ENCODE data around the gene ATG9B.

- TF ChIP-seq CTCF (conservative IDR thresholded peaks at IDR 0.05 in 1 of 2, IDR thresholded peaks at IDR 0.05 in 1 of 2; ENCODE audit: low read depth in 1 of 2, low read length in 2 of 2) (peak; percentile 74 to 81), EZH2 (IDR thresholded peaks at IDR 0.05; ENCODE audit: low read length, missing control alignments) (no peak)
These were observed 6.3 kb downstream of the ATG9B start for GRCh38 chr7:151017953-151018420.

All from fibroblast of lung (primary cell).